CD4-positive, alpha-beta T cell (primary cell): ENCODE results near the gene ADORA2B. TPM values are rescaled to one million over a fixed set of nuclear protein-coding genes. Genes with fewer than 3 reads are reported as not detected.
"Not testable (repeated sequence)": the region's sequence is repeated elsewhere in the genome, so short reads cannot be mapped to it uniquely, and the experiment has no call there.

ENCODE experiments used
- ATAC-seq: fragments of 200-7000 bp; cut with Tn5 transposase; one replicate; pipeline ENCODE4 v1.10.0; 2022; ENCODE audit warnings: mild to moderate bottlenecking; ENCODE audit not compliant: poor library complexity
- CTCF ChIA-PET: fragments of 350-600 bp; sonication (Branson Sonifier 250); formaldehyde crosslinking; loops from one replicate; lab custom pipeline; 2021; ENCODE audit warnings: antibody characterized with exemption, inconsistent platforms; lab: Charles Lee
- POLR2A ChIA-PET: fragments of 350-600 bp; sonication (Branson Sonifier 250); formaldehyde crosslinking; loops from one replicate; lab custom pipeline; 2021; ENCODE audit warnings: antibody characterized with exemption, inconsistent platforms; lab: Charles Lee
- DNase-seq, 14 experiments: peaks; one replicate each; pipeline ENCODE4 v3.0.0-alpha.2; 2013 to 2020; ENCODE audit warnings: mixed read lengths in 2 of 14
- H3K27ac ChIP-seq, 2 donors: one replicate each; pipeline versions ENCODE4 v1.5.1 to v1.7.0; 2013; ENCODE audit warnings: low read length in 2 of 2, low read depth in 1 of 2, mild to moderate bottlenecking in 1 of 2
- H3K27me3 ChIP-seq, 2 experiments: 1 replicate in 1 of 2; 2 replicates in 1 of 2; pipeline versions ENCODE4 v1.6.1 to v1.7.0; 2013; ENCODE audit warnings: low read length in 2 of 2, control low read depth in 1 of 2, mild to moderate bottlenecking in 1 of 2, moderate library complexity in 1 of 2; ENCODE audit not compliant: insufficient read depth in 2 of 2, control insufficient read depth in 1 of 2
- H3K36me3 ChIP-seq: one replicate; pipeline ENCODE4 v1.6.1; 2013; ENCODE audit warnings: low read length, control low read depth; ENCODE audit not compliant: insufficient read depth
- H3K4me1 ChIP-seq: one replicate; pipeline ENCODE4 v1.6.1; 2013; ENCODE audit warnings: low read length, control low read depth; ENCODE audit not compliant: insufficient read depth
- H3K4me3 ChIP-seq: one replicate; pipeline ENCODE4 v1.5.1; 2013; ENCODE audit warnings: mild to moderate bottlenecking, low read length, moderate library complexity
- H3K9me3 ChIP-seq, 2 experiments: 1 replicate in 1 of 2; 2 replicates in 1 of 2; pipeline versions ENCODE4 v1.6.1 to v1.7.0; 2013; ENCODE audit warnings: low read length in 2 of 2, mild to moderate bottlenecking in 2 of 2, control low read depth in 1 of 2, moderate library complexity in 1 of 2; ENCODE audit not compliant: control insufficient read depth in 1 of 2, insufficient read depth in 1 of 2
- H3K27ac Mint-ChIP-seq: one replicate; pipeline ENCODE4 v1.8.0; 2020; ENCODE audit warnings: mixed read lengths
- H3K27me3 Mint-ChIP-seq: one replicate; pipeline ENCODE4 v1.8.0; 2021; ENCODE audit warnings: mixed read lengths
- H3K36me3 Mint-ChIP-seq: one replicate; pipeline ENCODE4 v1.8.0; 2021; ENCODE audit warnings: low read depth, mixed read lengths
- H3K4me1 Mint-ChIP-seq: one replicate; pipeline ENCODE4 v1.8.0; 2021; ENCODE audit warnings: low read depth, mixed read lengths
- H3K4me3 Mint-ChIP-seq: one replicate; pipeline ENCODE4 v1.8.0; 2020; ENCODE audit warnings: mild to moderate bottlenecking, mixed read lengths
- H3K9me3 Mint-ChIP-seq: one replicate; pipeline ENCODE4 v1.8.0; 2020; ENCODE audit warnings: mixed read lengths
- CTCF ChIP-seq: fragments of 200-600 bp; IDR thresholded peaks from one replicate; pipeline ENCODE4 v1.8.0; 2022; ENCODE audit warnings: antibody characterized with exemption, mild to moderate bottlenecking
- intact Hi-C, 2 experiments: fragments of 100-400 bp; cut with DNase I in 1 of 2; cut with micrococcal nuclease in 1 of 2; formaldehyde crosslinking; loops; one replicate each; pipeline versions ENCODE4 v1.15.1 to v1.9.0; 2023 to 2025; cut with DNase I, micrococcal nuclease
- total RNA-seq, 174 experiments: library from RNA in 2 of 174; stranded (reverse) in 2 of 174; gene quantifications; one replicate each; pipeline ENCODE4 v1.2.3 and lab custom pipeline; 2021 to 2026

ADORA2B gene
- total RNA-seq, 2 experiments from 2014 or later, result not detected

GRCh38 chr17:15977894-15978293 is 33.0 kb downstream of the ADORA2B start:
- Histone ChIP-seq H3K27me3 (no peaks in the 10 kb centered on the region), H3K4me3 (no peak overlapping the region), H3K36me3 (peaks cover 40% of the 10 kb centered on the region), H3K27ac (no peak overlapping the region), H3K9me3 (no peaks in the 10 kb centered on the region), H3K4me1 (no peaks in the 10 kb centered on the region)
- ChIA-PET CTCF (no interaction called here), POLR2A (no interaction called here)
- Mint-ChIP-seq H3K4me3 (no peak overlapping the region), H3K27ac (no peak overlapping the region), H3K36me3 (peaks cover 73% of the 10 kb centered on the region), H3K9me3 (no peaks in the 10 kb centered on the region), H3K4me1 (peaks cover 6% of the 10 kb centered on the region), H3K27me3 (no peaks in the 10 kb centered on the region)
- no peak for DNase-seq
- no peak for TF ChIP-seq CTCF
- ATAC-seq, result no peak
- intact Hi-C loops, result no loop called here

- H3K9me3 Mint-ChIP-seq, result no peaks in the 10 kb centered on the region
- no peak overlapping the region for H3K27ac ChIP-seq
- H3K36me3 ChIP-seq, result peaks cover 41% of the 10 kb centered on the region
- no peak for TF ChIP-seq CTCF
- ATAC-seq, result no peak
- CTCF ChIA-PET, result no interaction called here
- no peak overlapping the region for H3K4me3 Mint-ChIP-seq
- intact Hi-C loops, result no loop called here
- no peak for DNase-seq
- H3K36me3 Mint-ChIP-seq, result peaks cover 77% of the 10 kb centered on the region
- no peaks in the 10 kb centered on the region for H3K27me3 ChIP-seq
- H3K4me1 Mint-ChIP-seq, result peaks cover 6% of the 10 kb centered on the region
- no peaks in the 10 kb centered on the region for H3K9me3 ChIP-seq
- POLR2A ChIA-PET, result no interaction called here
- no peak overlapping the region for H3K27ac Mint-ChIP-seq
- no peak overlapping the region for H3K4me3 ChIP-seq
- H3K4me1 ChIP-seq, result no peaks in the 10 kb centered on the region
- H3K27me3 Mint-ChIP-seq, result no peaks in the 10 kb centered on the region
Measured at GRCh38 chr17:15978606-15979005, 33.7 kb downstream of the ADORA2B start.

GRCh38 chr17:15979013-15979412 is 34.1 kb downstream of the ADORA2B start:
- H3K27ac Mint-ChIP-seq, ATAC-seq, H3K27me3 Mint-ChIP-seq, H3K9me3 ChIP-seq, H3K27ac ChIP-seq, H3K4me1 Mint-ChIP-seq, H3K4me3 ChIP-seq, intact Hi-C loops, H3K4me1 ChIP-seq, H3K9me3 Mint-ChIP-seq, POLR2A ChIA-PET, CTCF ChIA-PET, H3K27me3 ChIP-seq, H3K4me3 Mint-ChIP-seq, DNase-seq: not testable (repeated sequence)
- H3K36me3 Mint-ChIP-seq, result peaks cover 78% of the 10 kb centered on the region
- peaks cover 45% of the 10 kb centered on the region for H3K36me3 ChIP-seq

- intact Hi-C loops, result no loop called here
- no peaks in the 10 kb centered on the region for H3K9me3 Mint-ChIP-seq
- H3K4me3 Mint-ChIP-seq, result no peak overlapping the region
- no peak overlapping the region for H3K4me3 ChIP-seq
- ATAC-seq (no peak), DNase-seq (no peak)
- no peak overlapping the region for H3K27ac ChIP-seq
- H3K4me1 Mint-ChIP-seq, result peaks cover 6% of the 10 kb centered on the region
- peaks cover 58% of the 10 kb centered on the region for H3K36me3 ChIP-seq
- no peaks in the 10 kb centered on the region for H3K27me3 Mint-ChIP-seq
- peaks cover 85% of the 10 kb centered on the region for H3K36me3 Mint-ChIP-seq
- no peak for TF ChIP-seq CTCF
- H3K27ac Mint-ChIP-seq, result peak overlapping the region; percentile 32
- no peaks in the 10 kb centered on the region for H3K27me3 ChIP-seq
- H3K4me1 ChIP-seq, result no peaks in the 10 kb centered on the region
- H3K9me3 ChIP-seq, result no peaks in the 10 kb centered on the region
- POLR2A ChIA-PET, result interaction anchor here (0.7 kb wide), 1 partner anchor 514 kb away, joined by 3 read pairs; no protein-coding TSS in a partner anchor
- CTCF ChIA-PET, result no interaction called here
Measured at GRCh38 chr17:15981208-15981607, 36.3 kb downstream of the ADORA2B start.
